Muscle layer of duodenum (tissue), 2 donors: ENCODE results near the gene SLC39A13.

Source experiments
- H3K27ac ChIP-seq: one replicate; pipeline ENCODE4 v1.7.0; 2013; ENCODE audit warnings: mild to moderate bottlenecking, low read length
- H3K27me3 ChIP-seq: one replicate; pipeline ENCODE4 v1.7.0; 2013; ENCODE audit warnings: low read depth, mild to moderate bottlenecking, control low read depth, low read length
- H3K36me3 ChIP-seq, 2 donors: one replicate each; pipeline ENCODE4 v1.7.0; 2013; ENCODE audit warnings: low read length in 2 of 2, control low read depth in 1 of 2, mild to moderate bottlenecking in 1 of 2; ENCODE audit not compliant: insufficient read depth in 2 of 2, control insufficient read depth in 1 of 2
- H3K4me1 ChIP-seq, 2 donors: one replicate each; pipeline ENCODE4 v1.7.0; 2013; ENCODE audit warnings: low read length in 2 of 2, mild to moderate bottlenecking in 2 of 2, control low read depth in 1 of 2, moderate library complexity in 1 of 2; ENCODE audit not compliant: insufficient read depth in 2 of 2, control insufficient read depth in 1 of 2
- H3K4me3 ChIP-seq, 2 donors: one replicate each; pipeline ENCODE4 v1.7.0; 2013; ENCODE audit warnings: low read length in 2 of 2, low read depth in 1 of 2, mild to moderate bottlenecking in 1 of 2
- H3K9me3 ChIP-seq, 2 donors: one replicate each; pipeline ENCODE4 v1.7.0; 2013; ENCODE audit warnings: low read length in 2 of 2, control low read depth in 1 of 2, mild to moderate bottlenecking in 1 of 2; ENCODE audit not compliant: control insufficient read depth in 1 of 2
- donor health status: healthy.

SLC39A13 gene

DNA sequence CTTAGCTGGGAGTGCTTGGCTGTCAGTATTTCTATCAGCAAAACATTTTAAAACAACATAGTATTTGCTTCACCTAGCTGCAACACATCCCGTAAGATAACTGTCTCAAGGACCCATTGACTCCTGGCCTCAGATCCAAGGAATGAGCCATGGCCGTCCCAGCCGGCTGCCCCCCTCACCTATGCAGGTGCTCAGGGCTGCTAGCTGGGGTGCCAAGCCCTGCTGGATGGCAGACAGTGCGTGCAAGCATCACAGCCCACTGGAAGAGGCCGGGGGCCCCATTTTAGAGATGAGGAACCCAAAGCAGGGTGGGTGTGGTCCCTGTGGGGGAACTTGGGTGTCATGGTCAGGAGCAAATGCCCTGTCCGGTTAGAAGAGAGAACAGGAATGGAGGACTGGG lies 9.3 kb downstream of the SLC39A13 start:
- Histone ChIP-seq H3K4me1 (peaks cover 0 to 33% of the 10 kb centered on the region in 2 donors), H3K27me3 (no peaks in the 10 kb centered on the region), H3K4me3 (no peak overlapping the region), H3K27ac (no peak overlapping the region), H3K36me3 (peaks cover 48 to 79% of the 10 kb centered on the region in 2 donors), H3K9me3 (no peaks in the 10 kb centered on the region)

DNA sequence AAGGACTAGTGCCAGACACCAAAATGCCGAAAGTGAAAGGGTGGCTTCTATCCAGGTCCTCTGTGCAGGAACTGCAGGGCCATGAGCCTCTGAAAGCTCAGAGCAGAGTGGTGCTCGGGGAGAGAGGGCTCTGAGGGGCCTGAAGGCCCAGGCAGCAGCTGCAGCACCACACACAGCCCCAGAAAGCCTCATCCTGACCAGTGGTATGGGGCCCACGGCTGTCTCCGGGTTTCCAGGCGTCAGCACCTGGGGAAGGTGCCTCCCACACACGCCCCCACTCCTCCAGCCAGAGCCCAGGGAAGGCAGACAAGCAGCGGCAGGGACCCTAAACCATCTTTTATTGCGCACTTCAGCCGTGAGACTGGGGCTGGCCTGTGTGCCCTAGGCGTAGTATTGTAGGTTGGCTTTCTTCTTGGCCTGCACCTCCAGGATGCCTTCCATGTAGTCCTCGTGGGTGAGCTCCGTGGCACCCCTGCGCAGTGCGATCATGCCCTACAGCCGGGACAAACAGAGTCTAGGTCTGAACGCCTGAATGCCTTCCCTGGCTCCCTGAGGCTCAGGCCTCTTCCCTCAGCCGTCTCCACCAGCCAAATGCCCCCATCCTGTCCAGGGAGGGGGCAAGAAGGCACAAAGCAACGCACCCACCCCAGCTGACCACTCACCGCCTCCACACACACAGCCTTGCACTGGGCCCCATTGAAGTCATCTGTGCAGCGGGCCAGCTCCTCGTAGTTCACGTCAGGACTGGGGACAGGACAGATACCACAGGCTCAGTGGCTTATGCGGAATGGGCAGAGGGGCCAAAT lies 10.3 kb downstream of the SLC39A13 start:
- H3K4me3 ChIP-seq, result no peak overlapping the region
- H3K9me3 ChIP-seq, result no peaks in the 10 kb centered on the region
- no peak overlapping the region for H3K27ac ChIP-seq
- H3K36me3 ChIP-seq, result peaks cover 46 to 83% of the 10 kb centered on the region in 2 donors
- H3K4me1 ChIP-seq, result peaks cover 0 to 29% of the 10 kb centered on the region in 2 donors
- no peaks in the 10 kb centered on the region for H3K27me3 ChIP-seq

DNA sequence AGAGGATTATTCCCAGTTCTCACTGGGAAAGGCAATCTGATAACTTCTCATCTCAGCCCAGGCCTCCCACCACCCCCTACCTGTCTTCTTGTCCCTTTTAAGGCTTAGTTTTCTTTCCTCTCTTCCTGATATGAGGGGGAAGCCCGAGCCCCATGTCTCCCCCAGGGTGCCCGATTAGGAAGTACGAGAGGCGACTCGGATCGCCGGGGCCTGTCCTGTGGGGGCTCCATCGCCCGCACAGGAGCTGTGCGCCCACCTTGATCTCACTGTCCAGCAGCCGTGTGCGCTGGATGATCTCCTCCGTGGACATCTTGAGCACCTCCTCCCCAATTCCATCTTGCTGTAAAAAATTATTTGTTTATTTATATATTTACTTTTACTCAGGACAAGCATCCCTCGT lies 17.2 kb downstream of the SLC39A13 start:
- Histone ChIP-seq H3K4me1 (peaks cover 6 to 16% of the 10 kb centered on the region in 2 donors), H3K27me3 (no peaks in the 10 kb centered on the region), H3K9me3 (no peaks in the 10 kb centered on the region), H3K36me3 (peaks cover 26 to 43% of the 10 kb centered on the region in 2 donors), H3K27ac (peak overlapping the region; percentile 94), H3K4me3 (peak overlapping the region; percentile 85 to 87)

DNA sequence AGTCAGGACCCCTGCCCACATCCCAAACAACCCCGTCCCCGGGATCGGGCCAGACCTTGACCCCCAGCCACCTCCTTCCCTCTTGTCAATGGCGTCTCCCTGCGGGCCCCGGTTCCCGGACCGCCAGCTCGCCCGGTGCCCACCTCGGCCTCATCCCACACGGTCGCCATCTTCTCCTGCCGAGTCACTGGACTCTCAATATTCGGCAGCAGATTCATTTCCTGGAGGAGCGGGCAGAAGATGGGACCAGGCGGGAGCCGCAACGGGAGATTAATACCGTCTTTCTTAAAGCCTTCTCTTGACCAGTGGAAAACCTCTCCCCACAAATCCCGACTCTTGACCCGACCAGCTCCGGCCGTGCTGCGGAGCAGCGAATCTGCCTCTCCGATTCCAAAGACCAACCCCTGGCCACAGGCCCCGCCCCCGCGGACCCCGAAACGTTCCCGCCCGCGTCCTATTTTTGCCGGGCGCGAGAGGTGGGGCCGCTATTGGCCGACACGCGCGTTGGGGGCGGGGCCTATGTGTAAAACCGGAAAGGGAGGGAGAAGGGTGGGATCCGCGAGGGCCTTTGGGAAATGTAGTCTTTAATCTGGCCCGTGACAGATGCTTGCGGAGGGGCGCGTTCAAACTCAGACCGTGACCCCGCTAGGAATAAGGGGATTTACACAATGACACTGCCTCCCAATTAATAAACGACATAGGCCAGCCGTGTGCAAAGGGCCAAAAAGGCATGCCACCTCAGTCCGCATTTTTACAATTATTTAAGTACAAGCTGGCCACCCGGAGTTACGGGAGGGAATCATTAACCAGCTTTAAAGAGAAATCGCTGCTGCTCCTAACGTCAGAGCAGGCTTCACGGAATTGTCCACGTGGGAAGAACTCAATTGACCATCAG lies 17.9 kb downstream of the SLC39A13 start, which contains the start of gene PSMC3:
Gene PSMC3 (minus strand): TSS at position 378 of the 895 bp plus-strand sequence. CDS start 160 bp downstream, at position 218.
- Histone ChIP-seq H3K4me3 (peak within 1 kb of the TSS; percentile 85 to 87), H3K27me3 (no peaks in the 10 kb centered on the region), H3K27ac (peak within 1 kb of the TSS; percentile 94), H3K4me1 (peaks cover 6 to 16% of the 10 kb centered on the region in 2 donors), H3K9me3 (no peaks in the 10 kb centered on the region), H3K36me3 (peaks cover 21 to 36% of the 10 kb centered on the region in 2 donors)

DNA sequence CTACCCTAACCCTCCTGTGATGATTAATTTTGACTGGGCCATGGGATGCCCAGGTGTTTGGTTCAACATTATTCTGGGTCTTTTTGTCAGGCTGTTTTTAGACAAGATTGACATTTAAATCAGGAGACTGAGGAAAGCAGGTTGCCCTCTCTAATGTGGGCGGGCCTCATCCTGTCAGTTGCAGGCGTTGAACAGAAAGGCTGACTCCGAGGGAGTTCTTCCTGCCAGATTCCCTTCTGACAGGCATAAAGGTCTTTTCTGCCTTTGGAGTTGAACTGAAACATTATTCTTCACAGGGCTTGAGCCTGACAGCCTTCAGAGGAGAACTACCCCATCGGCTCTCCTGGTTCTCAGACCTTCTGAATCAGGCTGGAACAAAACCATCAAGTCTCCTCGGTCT lies 22.1 kb downstream of the SLC39A13 start:
- H3K36me3 ChIP-seq, result no peaks in the 10 kb centered on the region
- no peak overlapping the region for H3K27ac ChIP-seq
- no peak overlapping the region for H3K4me3 ChIP-seq
- H3K4me1 ChIP-seq, result peaks cover under 1 to 6% of the 10 kb centered on the region in 2 donors
- no peaks in the 10 kb centered on the region for H3K27me3 ChIP-seq
- no peaks in the 10 kb centered on the region for H3K9me3 ChIP-seq

DNA sequence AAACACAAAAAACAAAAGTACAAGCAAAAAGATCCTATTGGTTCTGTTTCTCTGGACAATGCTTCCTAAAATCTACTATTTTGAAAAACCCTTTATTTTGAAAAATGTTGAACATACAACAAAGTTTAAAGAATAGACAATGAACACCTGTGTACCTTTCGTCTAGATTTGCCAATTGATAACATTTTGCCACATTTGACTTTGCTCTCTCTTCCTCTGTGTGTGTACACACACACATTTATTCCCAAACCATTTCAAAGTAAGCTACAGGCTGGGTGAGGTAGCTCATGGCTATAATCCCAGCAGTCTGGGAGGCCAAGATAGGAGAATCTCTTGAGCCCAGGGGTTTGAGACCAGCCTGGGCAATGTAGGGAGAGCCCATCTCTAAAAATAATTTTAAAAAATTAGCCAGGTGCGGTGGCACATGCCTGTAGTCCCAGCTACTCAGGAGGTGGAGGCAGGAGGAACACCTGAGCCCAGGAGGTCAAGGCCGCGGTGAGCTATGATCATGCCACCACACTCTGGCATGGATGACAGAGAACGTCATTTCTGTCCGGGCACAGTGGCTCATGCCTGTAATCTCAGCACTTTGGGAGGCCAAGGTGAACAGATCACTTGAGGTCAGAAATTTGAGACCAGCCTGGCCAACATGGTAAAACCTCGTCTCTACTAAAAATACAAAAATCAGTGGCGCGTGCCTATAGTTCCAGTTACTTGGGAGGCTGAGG lies 23.1 kb downstream of the SLC39A13 start:
- Histone ChIP-seq H3K9me3 (no peaks in the 10 kb centered on the region), H3K36me3 (no peaks in the 10 kb centered on the region), H3K27ac (no peak overlapping the region), H3K4me1 (peaks cover 0 to 4% of the 10 kb centered on the region in 2 donors), H3K27me3 (no peaks in the 10 kb centered on the region), H3K4me3 (no peak overlapping the region)

DNA sequence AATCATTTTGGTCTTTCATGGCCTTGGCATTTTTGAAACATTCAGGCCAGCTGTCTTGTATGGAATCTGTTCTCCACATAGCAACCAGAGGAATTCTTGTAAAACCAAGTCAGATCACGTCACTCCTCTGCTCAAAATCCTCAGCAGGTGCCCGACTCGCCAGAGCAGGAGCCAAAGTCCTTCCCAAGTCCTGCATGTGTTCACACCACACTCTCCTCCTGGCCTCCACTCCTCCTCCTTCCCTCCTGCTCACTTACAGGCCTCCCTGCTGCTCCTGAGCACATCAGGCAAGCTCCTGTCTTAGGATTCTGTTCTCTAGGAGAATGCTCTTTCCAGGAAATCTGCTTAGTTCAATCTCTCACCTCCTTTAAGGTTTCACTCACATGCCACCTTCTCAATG lies 24.8 kb downstream of the SLC39A13 start:
- no peak overlapping the region for H3K27ac ChIP-seq
- H3K4me3 ChIP-seq, result no peak overlapping the region
- no peaks in the 10 kb centered on the region for H3K9me3 ChIP-seq
- peaks cover 0 to 4% of the 10 kb centered on the region in 2 donors for H3K4me1 ChIP-seq
- no peaks in the 10 kb centered on the region for H3K36me3 ChIP-seq
- H3K27me3 ChIP-seq, result no peaks in the 10 kb centered on the region

DNA sequence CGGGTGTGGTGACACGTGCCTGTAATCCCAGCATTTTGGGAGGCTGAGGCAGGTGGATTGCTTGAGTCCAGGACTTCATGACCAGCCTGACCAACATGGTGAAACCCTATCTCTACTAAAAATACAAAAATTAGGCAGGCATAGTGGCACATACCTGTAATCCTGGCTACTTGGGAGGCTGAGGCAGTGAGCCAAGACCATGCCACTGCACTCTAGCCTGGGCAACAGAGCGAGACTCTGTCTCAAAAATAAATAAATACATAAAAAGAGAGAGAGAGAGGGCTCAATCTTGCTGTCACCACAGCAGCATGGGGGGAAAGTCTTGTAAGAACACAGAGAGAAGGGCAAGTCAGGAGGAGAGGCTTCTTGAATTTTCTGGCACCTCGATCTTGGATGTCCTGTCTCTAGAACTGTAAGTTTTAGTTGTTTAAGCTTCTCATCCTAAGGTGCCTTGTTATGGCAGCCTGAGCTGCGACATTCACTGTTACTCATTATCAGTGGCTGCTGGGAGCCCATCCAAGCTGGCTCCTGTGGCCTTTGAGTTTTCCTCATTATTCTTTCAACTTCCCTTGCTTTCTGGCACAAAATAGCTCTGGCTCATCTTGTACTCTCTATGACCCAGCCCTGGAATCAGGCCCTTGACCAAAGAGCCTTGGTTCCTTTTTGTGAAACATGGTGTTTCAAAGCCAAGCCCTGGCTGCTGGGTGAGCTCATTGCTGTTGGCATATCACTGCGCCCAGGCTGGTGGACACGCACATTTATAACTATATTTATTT lies 25.8 kb downstream of the SLC39A13 start:
- peaks cover 0 to 4% of the 10 kb centered on the region in 2 donors for H3K4me1 ChIP-seq
- H3K36me3 ChIP-seq, result no peaks in the 10 kb centered on the region
- no peak overlapping the region for H3K4me3 ChIP-seq
- H3K9me3 ChIP-seq, result no peaks in the 10 kb centered on the region
- no peak overlapping the region for H3K27ac ChIP-seq
- H3K27me3 ChIP-seq, result no peaks in the 10 kb centered on the region

DNA sequence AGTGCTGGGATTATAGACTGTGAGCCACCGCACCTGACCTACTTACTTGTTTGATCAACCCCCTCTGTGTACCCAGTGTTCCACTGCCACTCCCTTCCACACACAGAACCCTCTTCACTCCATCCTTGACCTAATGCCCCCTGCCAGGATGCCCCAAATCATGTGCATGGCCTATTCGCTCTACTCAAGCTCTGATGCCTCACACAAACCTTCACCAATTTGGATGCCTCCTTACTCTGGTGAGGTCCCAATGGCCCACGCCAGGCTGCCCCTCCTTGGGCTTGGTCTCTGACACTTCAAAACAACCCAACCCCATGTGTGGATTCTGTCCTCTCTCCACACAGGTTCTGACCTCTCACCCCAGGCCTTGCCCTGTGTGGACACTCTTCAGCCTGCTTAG lies 27.3 kb downstream of the SLC39A13 start:
- H3K27ac ChIP-seq, result no peak overlapping the region
- no peaks in the 10 kb centered on the region for H3K9me3 ChIP-seq
- H3K27me3 ChIP-seq, result no peaks in the 10 kb centered on the region
- H3K4me3 ChIP-seq, result no peak overlapping the region
- H3K4me1 ChIP-seq, result peaks cover 0 to 4% of the 10 kb centered on the region in 2 donors
- no peaks in the 10 kb centered on the region for H3K36me3 ChIP-seq

DNA sequence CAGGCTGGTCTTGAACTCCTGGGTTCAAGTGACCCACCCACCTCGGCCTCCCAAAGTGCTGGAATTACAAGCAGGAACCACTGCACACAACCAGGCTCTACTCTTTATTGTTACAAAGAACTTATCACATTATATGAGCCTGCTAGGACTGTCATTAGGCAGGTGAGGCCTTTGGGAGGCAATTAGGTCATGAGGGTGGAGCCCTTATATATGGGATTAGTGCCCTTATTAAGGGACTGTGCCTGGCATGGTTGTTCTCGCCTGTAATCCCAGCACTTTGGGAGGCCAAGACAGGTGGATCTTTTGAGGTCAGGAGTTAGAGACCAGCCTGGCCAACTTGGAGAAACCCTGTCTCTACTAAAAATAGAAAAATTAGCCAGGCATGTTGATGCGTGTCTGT lies 28.3 kb downstream of the SLC39A13 start:
- no peaks in the 10 kb centered on the region for H3K36me3 ChIP-seq
- peaks cover 0 to 4% of the 10 kb centered on the region in 2 donors for H3K4me1 ChIP-seq
- H3K27me3 ChIP-seq, result no peaks in the 10 kb centered on the region
- H3K9me3 ChIP-seq, result no peaks in the 10 kb centered on the region
- no peak overlapping the region for H3K27ac ChIP-seq
- no peak overlapping the region for H3K4me3 ChIP-seq
